B cell (primary cell): ENCODE measurements around the gene MRPS15. TPM values are rescaled to one million over a fixed set of nuclear protein-coding genes. Genes with fewer than 3 reads are reported as not detected.

Source experiments
- ATAC-seq: fragments of 200-7000 bp; cut with Tn5 transposase; one replicate; pipeline ENCODE4 v1.10.0; 2021; ENCODE audit warnings: low read depth, mild to moderate bottlenecking, moderate number of reproducible peaks, moderate library complexity
- CTCF ChIA-PET: fragments of 350-600 bp; sonication (Branson Sonifier 250); formaldehyde crosslinking; loops from one replicate; lab custom pipeline; 2021; ENCODE audit warnings: antibody characterized with exemption, inconsistent platforms; lab: Charles Lee
- POLR2A ChIA-PET: fragments of 350-600 bp; sonication (Branson Sonifier 250); formaldehyde crosslinking; loops from one replicate; lab custom pipeline; 2021; ENCODE audit warnings: antibody characterized with exemption; lab: Charles Lee
- DNase-seq: peaks from one replicate; pipeline ENCODE4 v3.0.0; 2013
- H2AFZ ChIP-seq: 2 replicates; pipeline ENCODE4 v1.6.1; 2012; ENCODE audit warnings: mild to moderate bottlenecking, low read depth, low read length; ENCODE audit not compliant: insufficient read depth, poor library complexity, severe bottlenecking
- H3K27ac ChIP-seq, 2 donors: 1 replicate in 1 of 2; 2 replicates in 1 of 2; pipeline ENCODE4 v1.5.1; 2012 to 2013; ENCODE audit warnings: low read length in 2 of 2, mild to moderate bottlenecking in 2 of 2, moderate library complexity in 1 of 2
- H3K27me3 ChIP-seq, 4 experiments: fragments of 200-600 bp in 1 of 4; sonication (generic) in 1 of 4; replicated peaks in 1 of 4; 1 replicate in 2 of 4; 2 replicates in 2 of 4; pipeline versions ENCODE4 v1.6.1 to v1.7.0; 2013 to 2016; ENCODE audit warnings: low read length in 3 of 4, mild to moderate bottlenecking in 2 of 4, mixed read lengths in 1 of 4, moderate library complexity in 1 of 4; ENCODE audit not compliant: insufficient read depth in 4 of 4, control insufficient read depth in 3 of 4; ENCODE audit errors: control extremely low read depth in 1 of 4
- H3K36me3 ChIP-seq, 2 experiments: replicated peaks in 1 of 2; 1 replicate in 1 of 2; 2 replicates in 1 of 2; pipeline versions ENCODE4 v1.6.1 to v1.7.1; 2013; ENCODE audit warnings: low read length in 1 of 2; ENCODE audit not compliant: insufficient read depth in 2 of 2, control insufficient read depth in 1 of 2; ENCODE audit errors: control extremely low read depth in 1 of 2, extremely low read depth in 1 of 2
- H3K4me1 ChIP-seq, 2 donors: fragments of 200-600 bp in 1 of 2; sonication (generic) in 1 of 2; 1 replicate in 1 of 2; 2 replicates in 1 of 2; pipeline versions ENCODE4 v1.5.1 to v1.6.1; 2013 to 2017; ENCODE audit warnings: low read length in 2 of 2; ENCODE audit not compliant: control insufficient read depth in 2 of 2, insufficient read depth in 2 of 2
- H3K4me2 ChIP-seq: replicated peaks from 2 replicates; pipeline ENCODE3; 2012; ENCODE audit warnings: mild to moderate bottlenecking, low read depth, low read length; ENCODE audit not compliant: poor library complexity, severe bottlenecking
- H3K4me3 ChIP-seq, 5 experiments: fragments of 200-600 bp in 1 of 5; sonication (generic) in 1 of 5; 1 replicate in 3 of 5; 2 replicates in 2 of 5; pipeline versions ENCODE4 v1.5.1 to v1.7.0; 2011 to 2016; ENCODE audit warnings: low read length in 4 of 5, mild to moderate bottlenecking in 4 of 5, low read depth in 2 of 5, control low read depth in 1 of 5, moderate library complexity in 1 of 5; ENCODE audit not compliant: insufficient read depth in 1 of 5; ENCODE audit errors: control extremely low read depth in 1 of 5, extremely low read depth in 1 of 5
- H3K79me2 ChIP-seq: fragments of 200-600 bp; sonication (generic); one replicate; pipeline ENCODE4 v1.6.0; 2016; ENCODE audit warnings: low read length; ENCODE audit not compliant: control insufficient read depth, insufficient read depth
- H3K9ac ChIP-seq: fragments of 200-600 bp; sonication (generic); 2 replicates; pipeline ENCODE4 v1.6.1; 2017; ENCODE audit warnings: mild to moderate bottlenecking, low read length, moderate library complexity
- H3K9me3 ChIP-seq, 3 donors: one replicate each; pipeline versions ENCODE4 v1.6.1 to v1.7.1; 2013; ENCODE audit warnings: low read length in 2 of 3; ENCODE audit not compliant: control insufficient read depth in 2 of 3, insufficient read depth in 1 of 3; ENCODE audit errors: control extremely low read depth in 1 of 3
- H4K20me1 ChIP-seq: 2 replicates; pipeline ENCODE4 v1.6.0; 2012; ENCODE audit warnings: mild to moderate bottlenecking, low read length; ENCODE audit not compliant: insufficient read depth, control insufficient read depth, poor library complexity, severe bottlenecking
- H3K27ac Mint-ChIP-seq: one replicate; pipeline ENCODE4 v1.8.0; 2021; ENCODE audit warnings: mixed read lengths
- H3K27me3 Mint-ChIP-seq: one replicate; pipeline ENCODE4 v1.8.0; 2021; ENCODE audit warnings: mixed read lengths
- H3K4me1 Mint-ChIP-seq: one replicate; pipeline ENCODE4 v1.8.0; 2021; ENCODE audit warnings: mixed read lengths
- H3K4me3 Mint-ChIP-seq: one replicate; pipeline ENCODE4 v1.8.0; 2021; ENCODE audit warnings: mixed read lengths
- H3K9me3 Mint-ChIP-seq: one replicate; pipeline ENCODE4 v1.8.0; 2022; ENCODE audit warnings: mixed read lengths; ENCODE audit not compliant: insufficient read depth
- EZH2 ChIP-seq: IDR thresholded peaks from 2 replicates; pipeline ENCODE4 v1.6.1; 2012; ENCODE audit warnings: borderline replicate concordance, low read depth, mild to moderate bottlenecking, moderate library complexity, low read length; ENCODE audit not compliant: insufficient read depth, poor library complexity, severe bottlenecking
- WGBS: methylation state at CpG from one replicate; pipeline ENCODE4 v1.1.5; 2013; ENCODE audit warnings: missing lambda C conversion rate; ENCODE audit not compliant: insufficient coverage; 5-methylcytosine and 5-hydroxymethylcytosine counted together
- intact Hi-C: fragments of 100-400 bp; cut with micrococcal nuclease; formaldehyde crosslinking; loops from one replicate; pipeline ENCODE4 v1.10.0; 2022
- polyA plus RNA-seq: library from polyadenylated mRNA; depleted of rRNA; stranded (reverse); fragments of >200 nt; gene quantifications from 2 replicates; pipeline ENCODE4 v1.2.3, GENCODE V29; 2012
- total RNA-seq, 2 donors: library from RNA; stranded (reverse); fragments of 120-200 nt in 1 of 2; gene quantifications; 1 replicate in 1 of 2; 2 replicates in 1 of 2; pipeline versions ENCODE4 v1.2.3 to v1.2.4, GENCODE V29; 2013 to 2022
- TF ChIP-seq, protein P1 (sequence below): fragments of 200-600 bp; IDR thresholded peaks from one replicate; pipeline ENCODE4 v1.8.0; 2022; ENCODE audit warnings: antibody characterized with exemption, mild to moderate bottlenecking

The MRPS15 gene
- total and polyA plus RNA-seq, 2 donors (not counting 1 experiment from before 2014, with no cell fraction given), result 27.1 to 34.4 TPM

DNA sequence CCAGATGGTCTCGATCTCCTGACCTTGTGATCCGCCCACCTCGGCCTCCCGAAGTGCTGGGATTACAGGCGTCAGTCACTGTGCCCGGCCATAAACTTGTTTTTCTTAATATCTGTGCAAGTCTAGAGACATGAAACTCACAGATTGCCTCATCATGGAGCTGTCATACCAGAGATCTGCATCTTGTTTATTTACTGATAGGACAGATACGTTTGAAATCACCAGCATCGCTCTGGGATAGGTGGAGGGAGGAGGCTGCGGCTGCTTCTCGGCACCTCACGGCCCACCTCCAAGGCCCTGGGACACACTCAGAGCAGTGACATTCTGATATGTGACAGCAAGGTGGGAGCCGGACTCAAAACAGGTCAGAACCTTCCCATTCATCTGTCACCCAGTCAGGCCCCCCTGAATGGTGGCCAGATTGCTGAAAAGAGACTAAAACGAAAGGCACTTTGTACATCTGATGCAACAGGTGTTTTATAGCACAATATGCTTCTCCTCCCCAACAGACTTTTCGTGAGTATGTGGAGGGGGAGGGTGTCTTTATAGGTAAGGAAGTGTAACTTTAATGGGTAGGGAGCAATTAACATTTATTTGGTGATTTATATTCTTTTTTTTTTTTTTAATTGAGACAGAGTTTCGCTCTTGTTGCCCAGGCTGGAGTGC is 48.4 kb downstream of the MRPS15 start:
- Mint-ChIP-seq H3K9me3 (no peaks in the 10 kb centered on the region), H3K4me1 (peaks cover 21% of the 10 kb centered on the region), H3K27me3 (no peaks in the 10 kb centered on the region), H3K4me3 (no peak overlapping the region), H3K27ac (no peak overlapping the region)
- ChIA-PET POLR2A (no interaction called here), CTCF (interaction anchor here (0.6 to 5.2 kb wide), 4 partner anchors 9 to 439 kb away, joined by 3 to 98 read pairs (median 3); no protein-coding TSS in a partner anchor)
- Histone ChIP-seq H3K4me2 (no peak overlapping the region), H3K4me1 (peaks cover 17 to 19% of the 10 kb centered on the region in 2 donors), H2AFZ (no peak overlapping the region), H3K79me2 (no peaks in the 10 kb centered on the region), H3K27me3 (no peaks in the 10 kb centered on the region), H3K27ac (no peak overlapping the region), H3K9me3 (peaks cover 0 to 6% (median 0%) of the 10 kb centered on the region in 3 donors), H4K20me1 (no peaks in the 10 kb centered on the region), H3K4me3 (no peak overlapping the region), H3K36me3 (no peaks in the 10 kb centered on the region), H3K9ac (no peak overlapping the region)
- WGBS, result 96% methylated on average over 10 of the region's 15 CpGs
- TF ChIP-seq, protein P1, sequence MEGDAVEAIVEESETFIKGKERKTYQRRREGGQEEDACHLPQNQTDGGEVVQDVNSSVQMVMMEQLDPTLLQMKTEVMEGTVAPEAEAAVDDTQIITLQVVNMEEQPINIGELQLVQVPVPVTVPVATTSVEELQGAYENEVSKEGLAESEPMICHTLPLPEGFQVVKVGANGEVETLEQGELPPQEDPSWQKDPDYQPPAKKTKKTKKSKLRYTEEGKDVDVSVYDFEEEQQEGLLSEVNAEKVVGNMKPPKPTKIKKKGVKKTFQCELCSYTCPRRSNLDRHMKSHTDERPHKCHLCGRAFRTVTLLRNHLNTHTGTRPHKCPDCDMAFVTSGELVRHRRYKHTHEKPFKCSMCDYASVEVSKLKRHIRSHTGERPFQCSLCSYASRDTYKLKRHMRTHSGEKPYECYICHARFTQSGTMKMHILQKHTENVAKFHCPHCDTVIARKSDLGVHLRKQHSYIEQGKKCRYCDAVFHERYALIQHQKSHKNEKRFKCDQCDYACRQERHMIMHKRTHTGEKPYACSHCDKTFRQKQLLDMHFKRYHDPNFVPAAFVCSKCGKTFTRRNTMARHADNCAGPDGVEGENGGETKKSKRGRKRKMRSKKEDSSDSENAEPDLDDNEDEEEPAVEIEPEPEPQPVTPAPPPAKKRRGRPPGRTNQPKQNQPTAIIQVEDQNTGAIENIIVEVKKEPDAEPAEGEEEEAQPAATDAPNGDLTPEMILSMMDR, result no peak
- TF ChIP-seq EZH2, result no peak
- intact Hi-C loops, result no loop called here
- no peak for DNase-seq
- ATAC-seq, result no peak

DNA sequence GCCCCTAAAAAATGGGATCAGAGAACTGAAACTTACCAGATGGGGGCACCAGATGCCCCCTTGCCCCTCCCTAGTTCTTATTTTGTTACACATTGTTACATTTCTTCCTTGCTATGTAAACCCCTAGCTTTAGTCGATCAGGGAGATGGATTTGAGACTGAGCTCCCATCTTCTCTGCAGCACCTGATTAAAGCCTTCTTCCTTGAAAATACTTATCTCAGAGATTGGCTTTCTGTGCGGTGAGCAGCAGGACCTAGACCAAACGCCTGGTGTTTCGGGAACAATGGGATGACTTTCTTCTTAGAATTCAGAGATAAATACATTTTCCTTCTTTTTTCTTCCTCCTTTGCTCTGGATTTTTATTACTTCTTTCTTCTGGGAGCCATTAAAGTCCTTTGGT is 49.8 kb downstream of the MRPS15 start:
- Histone ChIP-seq H3K9me3 (peaks cover 0 to 6% (median 0%) of the 10 kb centered on the region in 3 donors), H3K27ac (no peak overlapping the region), H3K4me1 (peaks cover 12 to 14% of the 10 kb centered on the region in 2 donors), H4K20me1 (no peaks in the 10 kb centered on the region), H3K27me3 (no peaks in the 10 kb centered on the region), H3K9ac (no peak overlapping the region), H3K4me2 (no peak overlapping the region), H3K79me2 (no peaks in the 10 kb centered on the region), H2AFZ (no peak overlapping the region), H3K4me3 (no peak overlapping the region), H3K36me3 (no peaks in the 10 kb centered on the region)
- no CpG with 5 or more reads among the region's 4 CpGs for WGBS
- no peak for DNase-seq
- intact Hi-C loops, result no loop called here
- no peak for TF ChIP-seq EZH2
- TF ChIP-seq, protein P1, result no peak
- CTCF ChIA-PET, result interaction anchor here (1.0 kb wide), 3 partner anchors 12 to 72 kb away, joined by 4 to 5 read pairs (median 4); no protein-coding TSS in a partner anchor
- no peak overlapping the region for H3K27ac Mint-ChIP-seq
- H3K4me1 Mint-ChIP-seq, result peaks cover 21% of the 10 kb centered on the region
- POLR2A ChIA-PET, result no interaction called here
- H3K9me3 Mint-ChIP-seq, result no peaks in the 10 kb centered on the region
- ATAC-seq, result no peak
- no peaks in the 10 kb centered on the region for H3K27me3 Mint-ChIP-seq
- H3K4me3 Mint-ChIP-seq, result no peak overlapping the region
